Stimulated activated CD4-positive, alpha-beta T cell treated with anti-CD3 and anti-CD28 coated beads, Interleukin-1b, Interleukin-23, amount 100 ng/mL, for 1 hour (primary cell): ENCODE data around the gene RPS18.
"Not testable (repeated sequence)": the region's sequence is repeated elsewhere in the genome, so short reads cannot be mapped to it uniquely, and the experiment has no call there.

Source experiments
- DNase-seq, 2 donors: peaks; one replicate each; pipeline ENCODE4 v3.0.0-alpha.2; 2020; ENCODE audit warnings: low read depth in 2 of 2

RPS18 gene

GRCh38 chr6:33272275-33273128 is 627 bp downstream of the RPS18 start:
- DNase-seq = no peak

DNA sequence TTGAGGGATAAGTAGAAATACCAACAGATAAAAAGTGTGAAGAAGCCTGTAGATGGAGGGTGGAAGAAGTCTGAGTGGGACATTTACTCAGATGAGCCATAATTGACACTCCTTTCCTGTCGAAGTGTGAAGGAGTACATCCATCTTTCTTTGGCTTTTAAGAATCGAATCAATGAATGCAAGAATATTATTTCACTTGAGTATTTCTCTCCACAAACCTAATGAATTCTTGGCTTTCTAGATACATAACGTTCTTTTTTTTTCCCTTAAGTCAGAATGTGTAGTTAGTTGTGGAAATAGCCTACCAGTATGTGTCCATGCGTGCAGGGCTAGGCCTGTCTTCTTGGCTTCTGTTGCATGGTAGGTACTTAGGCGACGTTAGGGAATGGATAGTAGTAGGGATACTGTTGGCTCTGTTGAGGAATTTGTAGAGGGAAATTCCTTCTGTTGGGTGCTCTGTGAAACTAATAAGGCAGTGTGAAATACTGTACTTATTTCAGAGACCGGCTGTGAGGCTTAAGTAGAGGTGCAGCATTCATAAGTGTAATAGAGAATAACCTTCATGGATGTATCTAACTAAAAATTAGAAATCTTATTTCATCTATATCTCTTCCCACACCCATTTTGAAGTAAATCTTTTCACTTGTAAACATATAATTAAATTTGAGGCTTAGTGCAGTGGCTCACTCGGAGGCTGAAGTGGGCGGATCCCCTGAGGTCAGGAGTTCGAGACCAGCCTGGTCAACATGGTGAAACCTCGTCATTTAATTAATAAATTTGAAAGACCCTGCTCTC is 1.5 kb downstream of the RPS18 start:
- DNase-seq = no peak

GRCh38 chr6:33273924-33274902 is 2.3 kb downstream of the RPS18 start:
- no peak for DNase-seq

- not testable (repeated sequence) for DNase-seq
These were observed 4.1 kb downstream of the RPS18 start for GRCh38 chr6:33275795-33276580.

GRCh38 chr6:33276581-33276863 is 4.6 kb downstream of the RPS18 start:
- no peak for DNase-seq

- DNase-seq = no peak
These were observed 5.2 kb downstream of the RPS18 start, which contains the start of gene B3GALT4 for GRCh38 chr6:33276864-33277662. Gene B3GALT4 (plus strand): TSS chr6:33277123. CDS start chr6:33277420, 297 bp downstream.

GRCh38 chr6:33277663-33278391 is 6.0 kb downstream of the RPS18 start:
- no peak for DNase-seq

- DNase-seq = no peak
These were observed 6.5 kb downstream of the RPS18 start for GRCh38 chr6:33278392-33278741.

DNA sequence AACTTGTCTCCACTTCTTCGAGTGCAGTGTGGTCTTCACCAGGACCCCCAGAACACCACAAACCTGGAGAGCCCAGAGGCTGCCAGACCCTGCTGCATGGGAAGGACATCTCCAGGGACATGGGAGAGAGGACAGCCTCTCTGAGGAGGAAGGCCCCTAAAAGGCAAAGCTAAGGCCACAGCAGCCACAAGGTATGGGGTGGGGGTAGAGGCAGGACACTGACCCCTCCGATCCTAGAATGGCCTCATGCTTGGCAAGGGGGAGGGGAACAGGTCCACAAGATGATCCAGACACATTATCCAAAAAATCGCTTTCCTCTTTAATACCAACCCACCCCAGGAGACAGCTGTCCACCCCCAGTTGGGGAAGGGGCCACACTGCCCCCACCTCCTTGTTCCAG is 6.9 kb downstream of the RPS18 start:
- no peak for DNase-seq

- DNase-seq = no peak
These were observed 7.4 kb downstream of the RPS18 start for GRCh38 chr6:33279257-33279695.

DNA sequence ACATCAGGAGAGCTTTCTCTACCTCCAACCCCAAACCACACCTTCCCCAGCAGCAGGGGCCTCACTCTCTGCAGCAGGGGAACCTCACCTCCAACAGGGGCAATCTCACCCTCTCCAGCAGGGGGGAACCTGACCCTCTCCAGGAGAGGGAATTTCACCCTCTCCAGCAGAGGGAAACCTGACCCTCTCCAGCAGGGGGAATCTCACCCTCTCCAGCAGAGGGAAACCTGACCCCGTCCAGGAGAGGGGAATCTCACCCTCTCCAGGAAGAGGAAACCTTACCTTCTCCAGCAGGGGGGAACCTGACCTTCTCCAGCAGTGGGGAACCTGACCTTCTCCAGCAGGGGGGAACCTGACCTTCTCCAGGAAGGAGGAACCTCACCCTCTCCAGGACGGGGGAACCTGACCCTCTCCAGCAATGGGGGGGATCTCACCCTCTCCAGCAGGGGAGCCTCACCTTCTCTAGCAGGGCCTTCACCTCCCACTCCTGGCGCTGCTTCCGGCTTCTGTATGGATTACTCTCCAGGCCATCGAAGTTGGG is 8.2 kb downstream of the RPS18 start:
- DNase-seq = no peak

DNA sequence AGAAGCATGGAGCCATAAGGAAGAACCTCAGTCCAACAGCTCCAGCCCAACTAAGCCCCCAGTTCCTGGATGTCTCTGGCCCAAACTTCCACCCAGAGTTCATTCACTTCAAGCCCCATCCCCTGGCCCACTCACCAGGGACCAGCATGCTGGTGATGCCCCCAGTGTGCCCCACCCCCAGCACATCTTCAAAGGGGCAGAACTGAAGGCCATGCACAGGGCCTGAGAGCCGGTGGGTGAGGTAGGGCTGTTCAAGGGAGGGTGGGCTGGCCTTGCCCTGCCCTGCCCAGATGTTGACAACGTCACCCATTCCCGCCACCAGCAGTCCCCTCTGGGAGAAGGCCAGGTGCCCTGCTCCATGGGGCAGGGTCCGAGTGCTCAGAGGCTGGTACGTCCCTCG is 8.7 kb downstream of the RPS18 start:
- no peak for DNase-seq

- not testable (repeated sequence) for DNase-seq
These were observed 13.3 kb downstream of the RPS18 start for GRCh38 chr6:33285214-33285613.

DNA sequence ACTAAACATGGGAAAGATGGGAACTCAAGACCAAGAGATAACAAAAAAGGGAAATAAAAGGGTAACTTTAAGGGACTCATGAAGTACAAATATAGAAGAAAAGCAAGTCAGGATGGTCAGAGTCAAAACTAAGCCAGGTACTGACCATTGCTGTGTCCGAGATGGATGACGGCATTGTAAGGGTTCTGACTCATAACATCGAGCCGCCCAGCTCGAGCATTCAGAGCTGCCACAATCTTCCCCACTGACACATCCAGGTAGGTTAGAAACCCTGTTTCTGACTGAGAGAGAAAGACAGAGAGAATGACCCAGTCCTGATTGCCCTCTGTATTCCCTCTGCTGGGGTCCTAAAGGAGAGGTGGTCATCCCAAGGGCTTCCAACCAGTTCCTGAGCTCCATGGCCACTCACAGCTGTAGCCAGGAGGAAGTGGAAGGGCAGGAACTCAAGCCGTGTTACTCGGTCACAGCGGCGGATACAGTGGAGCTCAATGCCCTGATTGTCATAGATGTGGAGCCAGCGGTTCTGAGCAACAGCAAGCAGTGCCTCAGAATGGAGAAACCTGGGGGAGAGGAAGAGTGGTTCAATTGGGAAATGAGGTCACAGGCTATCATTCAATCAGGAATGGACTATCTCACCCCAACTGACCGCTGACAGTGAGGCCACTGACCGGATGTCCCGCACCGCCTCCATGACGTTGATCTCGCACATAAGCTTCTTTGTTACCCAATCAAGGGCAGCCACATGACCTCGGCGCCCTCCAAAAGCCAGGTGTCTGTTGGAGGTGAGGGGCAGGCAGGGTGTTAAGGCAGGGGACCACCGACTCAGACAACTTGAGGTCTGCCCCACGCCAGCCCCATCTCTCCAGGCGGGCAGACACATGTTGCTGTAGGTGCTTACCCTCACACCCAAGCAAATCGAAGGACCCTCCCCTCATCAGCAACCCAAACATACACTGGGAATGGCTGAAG is 15.4 kb downstream of the RPS18 start:
- no peak for DNase-seq

GRCh38 chr6:33288141-33288920 is 16.5 kb downstream of the RPS18 start:
- DNase-seq = no peak

DNA sequence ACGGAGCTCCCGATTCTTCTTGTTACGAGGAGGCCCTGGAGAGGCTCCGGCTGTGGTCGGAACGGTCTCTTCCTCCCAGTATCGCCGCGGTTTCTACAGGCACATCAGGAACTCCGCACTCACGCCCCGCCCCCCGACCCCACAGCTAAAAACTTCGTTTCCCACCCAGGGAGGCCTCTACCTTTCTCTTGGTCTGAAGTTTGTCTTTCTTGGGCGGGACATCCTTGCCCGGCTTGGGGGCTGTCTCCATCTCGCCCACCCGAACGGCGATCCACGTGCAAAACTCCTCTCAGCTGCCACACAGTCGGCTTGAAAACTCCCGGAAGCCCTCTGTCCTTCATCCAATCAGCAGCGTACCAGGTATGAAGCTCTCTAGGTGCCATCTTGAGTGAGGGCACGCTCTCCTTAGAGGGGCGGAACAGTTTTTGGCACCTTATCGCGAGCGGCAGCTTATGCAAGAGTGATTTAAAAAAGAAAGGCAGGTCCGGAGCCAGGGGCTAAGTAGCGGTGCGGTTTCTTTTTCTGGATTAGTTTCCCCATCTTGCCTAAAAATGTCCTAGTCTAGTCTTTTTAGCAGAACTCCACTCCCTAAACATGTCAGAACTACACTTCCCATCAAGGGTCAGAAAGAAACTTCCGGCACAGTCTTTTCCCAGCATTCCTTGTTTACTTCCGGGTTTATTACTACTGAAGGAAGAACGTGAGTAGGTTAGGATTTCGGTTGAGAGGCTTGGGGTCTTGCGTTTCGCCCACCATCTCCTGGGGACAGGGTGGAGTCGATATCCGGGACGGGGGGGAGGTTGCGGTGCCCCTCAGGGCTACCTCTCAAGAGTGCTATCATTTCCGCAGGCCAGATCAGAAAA is 17.3 kb downstream of the RPS18 start, which contains the start of the genes PFDN6 and WDR46:
TSS of gene PFDN6 (plus strand) at position 681 of the 863 bp plus-strand sequence. CDS start 256 bp downstream, outside the sequence.
TSS of gene WDR46 (minus strand) at position 319 of the 863 bp plus-strand sequence. CDS start at position 250, 69 bp downstream.
- peak in 1 of 2 donors; percentile 54 for DNase-seq
